Esophagus muscularis mucosa (tissue), 3 donors: ENCODE results near the gene AGBL2.

ENCODE experiments used
- POLR2A ChIP-seq: fragments of 450-650 bp; IDR thresholded peaks from one replicate; pipeline ENCODE4 v1.6.1; 2017; ENCODE audit warnings: antibody characterized with exemption, moderate library complexity, mild to moderate bottlenecking, low read depth
- TF ChIP-seq, protein P1 (sequence below), 3 experiments: fragments of 200-600 bp in 2 of 3; fragments of 450-650 bp in 1 of 3; sonication (generic) in 2 of 3; IDR thresholded peaks; one replicate each; pipeline ENCODE4 v1.5.1; 2017 to 2019; ENCODE audit warnings: antibody characterized with exemption in 3 of 3, mild to moderate bottlenecking in 2 of 3, moderate library complexity in 1 of 3

- TF ChIP-seq, protein P1, sequence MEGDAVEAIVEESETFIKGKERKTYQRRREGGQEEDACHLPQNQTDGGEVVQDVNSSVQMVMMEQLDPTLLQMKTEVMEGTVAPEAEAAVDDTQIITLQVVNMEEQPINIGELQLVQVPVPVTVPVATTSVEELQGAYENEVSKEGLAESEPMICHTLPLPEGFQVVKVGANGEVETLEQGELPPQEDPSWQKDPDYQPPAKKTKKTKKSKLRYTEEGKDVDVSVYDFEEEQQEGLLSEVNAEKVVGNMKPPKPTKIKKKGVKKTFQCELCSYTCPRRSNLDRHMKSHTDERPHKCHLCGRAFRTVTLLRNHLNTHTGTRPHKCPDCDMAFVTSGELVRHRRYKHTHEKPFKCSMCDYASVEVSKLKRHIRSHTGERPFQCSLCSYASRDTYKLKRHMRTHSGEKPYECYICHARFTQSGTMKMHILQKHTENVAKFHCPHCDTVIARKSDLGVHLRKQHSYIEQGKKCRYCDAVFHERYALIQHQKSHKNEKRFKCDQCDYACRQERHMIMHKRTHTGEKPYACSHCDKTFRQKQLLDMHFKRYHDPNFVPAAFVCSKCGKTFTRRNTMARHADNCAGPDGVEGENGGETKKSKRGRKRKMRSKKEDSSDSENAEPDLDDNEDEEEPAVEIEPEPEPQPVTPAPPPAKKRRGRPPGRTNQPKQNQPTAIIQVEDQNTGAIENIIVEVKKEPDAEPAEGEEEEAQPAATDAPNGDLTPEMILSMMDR (IDR thresholded peaks at IDR 0.05) = no peak
- TF ChIP-seq POLR2A = no peak
Measured at GRCh38 chr11:47675851-47676250, 39.3 kb downstream of the AGBL2 start.
